A673 (cell line): ENCODE data around the gene RAPGEF2. TPM values are rescaled to one million over a fixed set of nuclear protein-coding genes. Genes with fewer than 3 reads are reported as not detected.

Experiments
- BruUV-seq: library from RNA; stranded (reverse); fragments of 400-500 nt; replicated peaks from 2 replicates; lab custom pipeline; 2021; lab: Mats Ljungman, UMichigan
- CTCF ChIA-PET: fragments of 300-600 bp; sonication (Branson Sonifier 250); formaldehyde crosslinking; loops from one replicate; lab custom pipeline; 2022; ENCODE audit warnings: antibody characterized with exemption; lab: Charles Lee
- POLR2A ChIA-PET: fragments of 300-600 bp; sonication (Branson Sonifier 250); formaldehyde crosslinking; loops from one replicate; lab custom pipeline; 2022; ENCODE audit warnings: antibody characterized with exemption; ENCODE audit not compliant: low non-redundant PET; lab: Charles Lee
- DNase-seq: peaks from one replicate; pipeline ENCODE4 v3.0.0-alpha.2; 2015; ENCODE audit warnings: low spot score
- H3K27ac ChIP-seq: fragments of 200-600 bp; sonication (generic); 2 replicates; pipeline ENCODE4 v1.5.1; 2016; ENCODE audit warnings: mixed run types, low read depth, mild to moderate bottlenecking, mixed read lengths, antibody characterized with exemption, low read length; ENCODE audit not compliant: poor library complexity, severe bottlenecking
- H3K27me3 ChIP-seq: fragments of 200-600 bp; sonication (generic); replicated peaks from 2 replicates; pipeline ENCODE4 v1.6.1; 2017; ENCODE audit warnings: mixed run types, low read depth, mild to moderate bottlenecking, mixed read lengths, antibody characterized with exemption, low read length; ENCODE audit not compliant: insufficient read depth, poor library complexity
- H3K36me3 ChIP-seq: fragments of 200-600 bp; sonication (generic); 2 replicates; pipeline ENCODE4 v1.6.1; 2016; ENCODE audit warnings: mixed run types, mild to moderate bottlenecking, mixed read lengths, antibody characterized with exemption, low read length; ENCODE audit not compliant: insufficient read depth, poor library complexity, severe bottlenecking
- H3K4me1 ChIP-seq: fragments of 200-600 bp; sonication (generic); 2 replicates; pipeline ENCODE4 v1.6.1; 2017; ENCODE audit warnings: mixed run types, mild to moderate bottlenecking, mixed read lengths, antibody characterized with exemption, low read length; ENCODE audit not compliant: insufficient read depth, poor library complexity, severe bottlenecking
- H3K4me3 ChIP-seq: fragments of 200-600 bp; sonication (generic); 2 replicates; pipeline ENCODE4 v1.5.1; 2016; ENCODE audit warnings: low read depth, mixed run types, mild to moderate bottlenecking, mixed read lengths, low read length; ENCODE audit not compliant: poor library complexity, severe bottlenecking
- H3K9me3 ChIP-seq: fragments of 200-600 bp; sonication (generic); 2 replicates; pipeline ENCODE4 v1.6.1; 2016; ENCODE audit warnings: mixed run types, low read depth, mild to moderate bottlenecking, mixed read lengths, antibody characterized with exemption, low read length; ENCODE audit not compliant: poor library complexity, severe bottlenecking
- EZH2 ChIP-seq: fragments of 200-600 bp; sonication (generic); IDR thresholded peaks from 2 replicates; pipeline ENCODE4 v1.6.1; 2017; ENCODE audit warnings: borderline replicate concordance, low read depth, mild to moderate bottlenecking, mixed read lengths, antibody characterized with exemption, low read length; ENCODE audit not compliant: poor library complexity, severe bottlenecking
- intact Hi-C: fragments of 100-400 bp; cut with micrococcal nuclease; formaldehyde crosslinking; loops from one replicate; pipeline ENCODE4 v1.10.0; 2022; ENCODE audit not compliant: unreplicated experiment
- total RNA-seq: library from RNA; stranded (reverse); gene quantifications from 2 replicates; pipeline ENCODE4 v1.2.3, GENCODE V29; 2021
- TF ChIP-seq, protein P1 (sequence below): fragments of 300-800, 200-600 bp; sonication (generic); conservative IDR thresholded peaks from 2 replicates; pipeline ENCODE4 v1.5.1; 2017; ENCODE audit warnings: low read depth, mild to moderate bottlenecking, antibody characterized with exemption, low read length, moderate library complexity, mixed read lengths

RAPGEF2 gene
- total RNA-seq, 1 experiment from 2014 or later: 31.9 TPM

DNA sequence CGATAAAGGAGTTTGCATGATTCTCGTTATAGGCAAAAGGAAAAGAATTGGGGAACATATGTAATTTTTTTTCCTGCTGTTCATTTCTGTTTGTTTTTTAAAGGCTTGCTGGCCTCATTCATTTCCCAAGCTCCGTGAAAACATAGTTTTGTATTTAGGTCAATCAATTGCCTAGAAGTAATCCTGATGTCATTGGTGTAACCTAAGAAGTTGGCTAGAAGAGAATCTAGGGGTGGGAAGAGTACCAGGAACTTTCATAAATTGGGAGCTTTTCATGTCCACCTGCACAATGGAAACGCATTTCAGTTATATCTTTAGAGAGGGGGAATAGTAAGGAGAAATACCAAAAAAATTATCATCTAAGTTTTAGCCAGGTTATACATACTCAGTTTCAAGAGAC is 3.8 kb downstream of the RAPGEF2 start:
- intact Hi-C loops: no loop called here
- Histone ChIP-seq H3K36me3 (no peaks in the 10 kb centered on the region), H3K27ac (no peak overlapping the region), H3K4me3 (no peak overlapping the region), H3K4me1 (peaks cover 41% of the 10 kb centered on the region), H3K9me3 (no peaks in the 10 kb centered on the region), H3K27me3 (no peaks in the 10 kb centered on the region)
- TF ChIP-seq EZH2: no peak
- TF ChIP-seq, protein P1, sequence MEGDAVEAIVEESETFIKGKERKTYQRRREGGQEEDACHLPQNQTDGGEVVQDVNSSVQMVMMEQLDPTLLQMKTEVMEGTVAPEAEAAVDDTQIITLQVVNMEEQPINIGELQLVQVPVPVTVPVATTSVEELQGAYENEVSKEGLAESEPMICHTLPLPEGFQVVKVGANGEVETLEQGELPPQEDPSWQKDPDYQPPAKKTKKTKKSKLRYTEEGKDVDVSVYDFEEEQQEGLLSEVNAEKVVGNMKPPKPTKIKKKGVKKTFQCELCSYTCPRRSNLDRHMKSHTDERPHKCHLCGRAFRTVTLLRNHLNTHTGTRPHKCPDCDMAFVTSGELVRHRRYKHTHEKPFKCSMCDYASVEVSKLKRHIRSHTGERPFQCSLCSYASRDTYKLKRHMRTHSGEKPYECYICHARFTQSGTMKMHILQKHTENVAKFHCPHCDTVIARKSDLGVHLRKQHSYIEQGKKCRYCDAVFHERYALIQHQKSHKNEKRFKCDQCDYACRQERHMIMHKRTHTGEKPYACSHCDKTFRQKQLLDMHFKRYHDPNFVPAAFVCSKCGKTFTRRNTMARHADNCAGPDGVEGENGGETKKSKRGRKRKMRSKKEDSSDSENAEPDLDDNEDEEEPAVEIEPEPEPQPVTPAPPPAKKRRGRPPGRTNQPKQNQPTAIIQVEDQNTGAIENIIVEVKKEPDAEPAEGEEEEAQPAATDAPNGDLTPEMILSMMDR: no peak
- ChIA-PET POLR2A (no interaction called here), CTCF (no interaction called here)
- no peak for DNase-seq
- no TSS peak for BruUV-seq

DNA sequence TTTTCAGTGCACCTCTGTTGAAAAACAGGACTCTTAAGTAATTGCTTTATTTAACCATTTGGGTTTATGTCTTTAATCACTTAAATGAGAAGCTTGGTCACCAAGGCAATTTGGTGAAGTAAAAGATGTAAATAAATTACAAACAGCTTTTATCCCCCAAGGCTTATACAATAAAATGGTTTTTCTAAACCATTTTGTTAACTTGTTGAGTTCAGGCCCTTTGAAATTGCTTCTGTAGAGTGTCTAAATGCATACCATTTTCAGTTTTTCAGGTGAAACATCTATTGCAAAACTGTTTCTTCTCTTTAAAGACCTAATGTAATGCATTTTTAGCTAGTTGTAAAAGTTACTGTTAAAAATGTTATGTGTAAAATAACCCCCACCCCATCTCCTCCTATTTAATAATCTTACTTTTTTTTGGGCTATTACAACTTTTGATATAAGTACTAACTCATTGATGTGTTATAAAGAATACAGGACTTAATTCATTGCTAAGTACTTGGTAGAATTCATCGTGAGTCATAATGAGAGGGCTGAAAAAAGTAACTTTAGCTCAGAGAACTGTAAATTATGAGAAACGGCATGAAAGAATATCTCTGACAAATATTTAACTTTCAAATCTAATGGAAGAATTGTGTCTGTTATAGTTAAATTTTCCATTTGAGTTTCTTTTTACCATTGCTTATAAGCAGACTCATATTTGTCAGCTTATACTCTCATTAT is 4.5 kb downstream of the RAPGEF2 start:
- TF ChIP-seq, protein P1: no peak
- no peak for TF ChIP-seq EZH2
- H3K27ac ChIP-seq: no peak overlapping the region
- peaks cover 37% of the 10 kb centered on the region for H3K4me1 ChIP-seq
- DNase-seq: no peak
- ChIA-PET POLR2A (no interaction called here), CTCF (no interaction called here)
- no TSS peak for BruUV-seq
- intact Hi-C loops: no loop called here
- no peak overlapping the region for H3K4me3 ChIP-seq
- no peaks in the 10 kb centered on the region for H3K27me3 ChIP-seq
- H3K9me3 ChIP-seq: no peaks in the 10 kb centered on the region
- no peaks in the 10 kb centered on the region for H3K36me3 ChIP-seq

DNA sequence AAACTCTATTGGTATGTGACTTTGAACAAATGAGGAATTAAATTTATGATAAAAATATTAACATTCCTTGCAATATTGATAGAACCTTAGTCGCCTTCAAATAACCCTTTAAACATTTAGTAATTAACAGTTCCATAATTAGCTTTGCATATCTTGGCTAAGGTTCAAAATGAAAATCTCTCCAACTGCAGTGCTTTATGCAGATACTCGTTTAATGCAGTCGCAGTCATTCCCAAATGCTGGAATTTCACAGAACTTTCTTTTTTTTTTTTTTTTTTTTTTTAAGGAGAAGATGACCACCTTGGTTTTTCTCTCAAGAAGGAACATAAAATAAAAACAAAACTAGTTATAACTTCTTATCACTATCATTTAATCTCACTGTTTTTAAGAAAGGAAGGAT is 5.2 kb downstream of the RAPGEF2 start:
- no TSS peak for BruUV-seq
- DNase-seq: no peak
- Histone ChIP-seq H3K4me3 (no peak overlapping the region), H3K4me1 (peaks cover 37% of the 10 kb centered on the region), H3K27me3 (no peaks in the 10 kb centered on the region), H3K9me3 (no peaks in the 10 kb centered on the region), H3K36me3 (no peaks in the 10 kb centered on the region), H3K27ac (no peak overlapping the region)
- intact Hi-C loops: no loop called here
- TF ChIP-seq EZH2: no peak
- TF ChIP-seq, protein P1: no peak
- CTCF ChIA-PET: no interaction called here
- POLR2A ChIA-PET: interaction anchor here (0.7 kb wide), 1 partner anchor 660 kb away, joined by 3 read pairs; no protein-coding TSS in a partner anchor
